HepG2 (cell line): Measurements from ENCODE around the gene ESYT2. TPM values are rescaled to one million over a fixed set of nuclear protein-coding genes. Genes with fewer than 3 reads are reported as not detected.

Experiments used
- ATAC-seq: fragments of 200-7000 bp; cut with Tn5 transposase; 3 replicates; pipeline ENCODE4 v1.9.1; 2020; ENCODE audit warnings: mild to moderate bottlenecking, moderate library complexity
- BruUV-seq: library from RNA; stranded (reverse); fragments of 400-500 nt; replicated peaks from 2 replicates; lab custom pipeline; 2021; lab: Mats Ljungman, UMichigan
- CTCF ChIA-PET: fragments of 300-600 bp; formaldehyde crosslinking; extraction: SDS; loops from one replicate; lab custom pipeline; 2021; ENCODE audit warnings: low total read pairs, inconsistent platforms, low intra/inter-chr PET ratio; lab: Yijun Ruan, JAX
- POLR2A ChIA-PET: fragments of 350-600 bp; sonication (Branson Sonifier 250); formaldehyde crosslinking; loops from one replicate; lab custom pipeline; 2020; ENCODE audit warnings: antibody characterized with exemption, inconsistent platforms; lab: Yijun Ruan, JAX
- DNase-seq: peaks from one replicate; pipeline ENCODE4 v3.0.0-alpha.2; 2015; ENCODE audit warnings: low spot score
- FAIRE-seq: peaks from 3 replicates; lab custom pipeline; 2011; peaks lifted over from hg19 to GRCh38; lab: Jason Lieb, UNC
- H2AFZ ChIP-seq: one replicate; pipeline ENCODE4 v1.6.1; 2011; ENCODE audit warnings: low read length, inconsistent platforms
- H3K27ac ChIP-seq: fragments of 300-600 bp; 3 replicates; pipeline ENCODE4 v1.8.0; 2011; ENCODE audit warnings: mixed run types, mild to moderate bottlenecking, mixed read lengths, low read length, inconsistent platforms; ENCODE audit not compliant: insufficient read depth; ENCODE audit errors: extremely low read length
- H3K27me3 ChIP-seq, 2 experiments: fragments of 200-600 bp in 1 of 2; 2 replicates in 1 of 2; 3 replicates in 1 of 2; pipeline versions ENCODE4 v1.6.0 to v1.8.0; 2011; ENCODE audit warnings: low read length in 2 of 2, mild to moderate bottlenecking in 2 of 2, moderate library complexity in 2 of 2, inconsistent platforms in 1 of 2; ENCODE audit not compliant: insufficient read depth in 2 of 2, control insufficient read depth in 1 of 2
- H3K36me3 ChIP-seq, 2 experiments: fragments of 200-600 bp in 1 of 2; replicated peaks in 1 of 2; 2 replicates in 1 of 2; 3 replicates in 1 of 2; pipeline versions ENCODE4 v1.5.1 to v1.8.0; 2011; ENCODE audit warnings: low read length in 2 of 2, inconsistent platforms in 1 of 2; ENCODE audit not compliant: insufficient read depth in 2 of 2, control insufficient read depth in 1 of 2
- H3K4me1 ChIP-seq: 2 replicates; pipeline ENCODE4 v1.5.1; 2012; ENCODE audit warnings: low read length, inconsistent platforms; ENCODE audit not compliant: insufficient read depth
- H3K4me2 ChIP-seq: 2 replicates; pipeline ENCODE4 v1.6.0; 2011; ENCODE audit warnings: low read depth, low read length, inconsistent platforms
- H3K4me3 ChIP-seq, 3 experiments: fragments of 200-600 bp in 1 of 3; sonication (generic), shearing (Covaris generic) in 1 of 3; replicated peaks in 1 of 3; 2 replicates each; pipeline ENCODE4 v1.5.1; 2011 to 2016; ENCODE audit warnings: low read length in 3 of 3, inconsistent platforms in 2 of 3, low read depth in 2 of 3, mild to moderate bottlenecking in 2 of 3, control low read depth in 1 of 3, mixed read lengths in 1 of 3; ENCODE audit not compliant: insufficient read depth in 1 of 3
- H3K79me2 ChIP-seq: one replicate; pipeline ENCODE4 v1.6.1; 2011; ENCODE audit warnings: low read length, inconsistent platforms; ENCODE audit not compliant: insufficient read depth
- H3K9ac ChIP-seq: 2 replicates; pipeline ENCODE4 v1.6.0; 2011; ENCODE audit warnings: mild to moderate bottlenecking, low read depth, low read length, inconsistent platforms; ENCODE audit not compliant: insufficient read depth
- H3K9me3 ChIP-seq: 2 replicates; pipeline ENCODE4 v1.5.1; 2012; ENCODE audit warnings: mild to moderate bottlenecking, low read length
- H4K20me1 ChIP-seq: 2 replicates; pipeline ENCODE4 v1.6.0; 2011; ENCODE audit warnings: inconsistent platforms, mild to moderate bottlenecking, low read length, moderate library complexity; ENCODE audit not compliant: insufficient read depth
- ARNT ChIP-seq: fragments of 450-650 bp; IDR thresholded peaks from 2 replicates; pipeline ENCODE4 v1.6.1; 2017
- CAMTA2 ChIP-seq: sonication (generic); formaldehyde crosslinking; IDR thresholded peaks from 2 replicates; pipeline ENCODE4 v1.4.0; 2020; ENCODE audit warnings: mild to moderate bottlenecking, missing genetic modification reagents, borderline replicate concordance
- HOXA5 ChIP-seq: sonication (generic); formaldehyde crosslinking; IDR thresholded peaks from 2 replicates; pipeline ENCODE4 v1.4.0; 2020; ENCODE audit warnings: missing genetic modification reagents
- KMT2A ChIP-seq: sonication (generic); formaldehyde crosslinking; IDR thresholded peaks from 2 replicates; pipeline ENCODE4 v1.4.0; 2020; ENCODE audit warnings: missing genetic modification reagents
- MED1 ChIP-seq: sonication (generic); formaldehyde crosslinking; IDR thresholded peaks from 2 replicates; pipeline ENCODE4 v1.4.0; 2020; ENCODE audit warnings: missing genetic modification reagents
- MNT ChIP-seq: fragments of 450-650 bp; IDR thresholded peaks from 2 replicates; pipeline ENCODE4 v1.6.1; 2016
- RBAK ChIP-seq: sonication (generic); formaldehyde crosslinking; IDR thresholded peaks from 2 replicates; pipeline ENCODE4 v1.5.1; 2020; ENCODE audit warnings: mild to moderate bottlenecking, missing genetic modification reagents
- RFX1 ChIP-seq: fragments of 450-650 bp; IDR thresholded peaks from 2 replicates; pipeline ENCODE4 v1.6.1; 2017
- SNAI1 ChIP-seq: sonication (generic); formaldehyde crosslinking; IDR thresholded peaks from 2 replicates; pipeline ENCODE4 v1.5.0; 2020; ENCODE audit warnings: mild to moderate bottlenecking, missing genetic modification reagents, borderline replicate concordance
- SOX5 ChIP-seq: IDR thresholded peaks from 2 replicates; pipeline ENCODE4 v1.6.1; 2016; ENCODE audit warnings: borderline replicate concordance
- THYN1 ChIP-seq: sonication (generic); formaldehyde crosslinking; IDR thresholded peaks from 2 replicates; pipeline ENCODE4 v1.8.1; 2023; ENCODE audit warnings: low read depth, mild to moderate bottlenecking, moderate library complexity, missing genetic modification reagents, borderline replicate concordance
- ZNF232 ChIP-seq: sonication (generic); formaldehyde crosslinking; IDR thresholded peaks from 2 replicates; pipeline ENCODE4 v1.4.0; 2020; ENCODE audit warnings: missing genetic modification reagents, borderline replicate concordance
- ZNF660 ChIP-seq: sonication (generic); formaldehyde crosslinking; IDR thresholded peaks from 2 replicates; pipeline ENCODE4 v1.5.1; 2020; ENCODE audit warnings: mild to moderate bottlenecking, low read depth, missing genetic modification reagents, borderline replicate concordance
- ZNF672 ChIP-seq: sonication (generic); formaldehyde crosslinking; IDR thresholded peaks from 2 replicates; pipeline ENCODE4 v1.8.1; 2022; ENCODE audit warnings: missing genetic modification reagents
- ZNF713 ChIP-seq: sonication (generic); formaldehyde crosslinking; IDR thresholded peaks from 2 replicates; pipeline ENCODE4 v1.4.0; 2020; ENCODE audit warnings: mild to moderate bottlenecking, missing genetic modification reagents
- ZSCAN22 ChIP-seq: sonication (generic); formaldehyde crosslinking; IDR thresholded peaks from 2 replicates; pipeline ENCODE4 v1.4.0; 2020; ENCODE audit warnings: mild to moderate bottlenecking, missing genetic modification reagents
- WGBS: methylation state at CpG from one replicate; pipeline ENCODE4 v1.1.6; 2017; ENCODE audit warnings: low lambda C conversion rate; 5-methylcytosine and 5-hydroxymethylcytosine counted together
- in situ Hi-C: cut with HindIII; loops from 2 replicates; pipeline ENCODE4 v1.10.0; 2017; ENCODE audit warnings: low pct_unique_long_range_greater_than_20kb; ENCODE audit not compliant: extremely low pct_ligation_motif_present
- intact Hi-C: fragments of 100-400 bp; cut with micrococcal nuclease; formaldehyde crosslinking; loops from one replicate; pipeline ENCODE4 v1.10.0; 2022; ENCODE audit not compliant: unreplicated experiment
- polyA plus RNA-seq, 8 experiments: library from polyadenylated mRNA; depleted of rRNA in 3 of 8; stranded (reverse) in 7 of 8; unstranded in 1 of 8; fragments of >200 nt; fragmentation: Illumina TruSeq in 4 of 8; extraction: Trizol in 4 of 8; gene quantifications; 2 replicates each; pipeline versions ENCODE4 v1.2.1 to v1.2.3, GENCODE V29; 2011 to 2016; ENCODE audit warnings: low read depth in 4 of 8, missing spikeins in 1 of 8, mixed read lengths in 1 of 8; ENCODE audit not compliant: insufficient read depth in 1 of 8
- total RNA-seq, 5 experiments: library from RNA; depleted of rRNA; stranded (reverse); fragments of >200 nt; fragmentation: Illumina TruSeq; extraction: Trizol; gene quantifications; 2 replicates each; pipeline ENCODE4 v1.2.3, GENCODE V29; 2016; ENCODE audit warnings: low read depth in 1 of 5
- TF ChIP-seq, protein P1 (sequence below): sonication (generic); formaldehyde crosslinking; conservative IDR thresholded peaks from 2 replicates; pipeline ENCODE4 v1.4.0; 2020; ENCODE audit warnings: missing genetic modification reagents
- TF ChIP-seq, protein P2 (sequence below): sonication (generic); formaldehyde crosslinking; IDR thresholded peaks from 2 replicates; pipeline ENCODE4 v1.8.0; 2022; ENCODE audit warnings: low read depth, missing genetic modification reagents

The ESYT2 gene
- total and polyA plus RNA-seq, 2 of the 13 experiments (the other 11 are each of a cell fraction or from before 2014, with no cell fraction given) = 28.5 to 37.3 TPM

DNA sequence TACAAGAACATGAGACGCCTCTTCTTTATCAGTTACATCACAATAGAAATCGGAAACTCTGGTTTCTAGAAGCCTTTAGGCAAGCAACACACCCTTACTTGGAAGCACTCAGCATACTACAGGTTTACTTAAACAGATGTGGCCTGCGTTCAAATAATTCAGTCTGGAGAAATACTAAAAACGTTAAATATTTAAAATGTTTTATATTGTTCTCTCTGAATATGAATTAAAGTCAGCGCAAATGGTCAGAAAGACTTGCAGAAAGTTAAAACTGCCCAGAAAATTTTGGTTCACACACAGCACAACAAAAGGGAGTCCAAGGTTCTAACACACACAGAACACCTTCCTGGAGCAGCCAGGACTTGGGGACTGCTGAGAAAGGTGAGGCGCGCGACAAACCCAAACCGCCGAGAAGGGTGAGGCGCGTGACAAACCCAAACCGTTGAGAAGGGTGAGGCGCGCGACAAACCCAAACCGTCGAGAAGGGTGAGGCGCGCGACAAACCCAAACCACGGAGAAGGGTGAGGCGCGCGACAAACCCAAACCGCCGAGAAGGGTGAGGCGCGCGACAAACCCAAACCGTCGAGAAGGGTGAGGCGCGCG, 25.8 kb downstream of the ESYT2 start:
- BruUV-seq = no TSS peak
- CTCF ChIA-PET = no interaction called here
- ATAC-seq = no peak

More for the DNA sequence above, 25.8 kb downstream of the ESYT2 start:
- Histone ChIP-seq H3K4me2 (no peak overlapping the region), H3K36me3 (peaks cover 0 to 17% of the 10 kb centered on the region in 2 experiments; a peak in 2 of 5 replicates), H3K27me3 (no peaks in the 10 kb centered on the region), H2AFZ (no peak overlapping the region), H3K27ac (no peak overlapping the region), H3K79me2 (peaks cover 44% of the 10 kb centered on the region), H3K9me3 (no peaks in the 10 kb centered on the region), H3K4me1 (no peaks in the 10 kb centered on the region), H3K4me3 (no peak overlapping the region), H4K20me1 (peaks cover 9% of the 10 kb centered on the region; the same call in 1 of the 2 replicates), H3K9ac (no peak overlapping the region)
- 97% methylated on average over 35 of the region's 35 CpGs for WGBS
- in situ Hi-C loops (no loop called here), intact Hi-C loops (no loop called here)
- DNase-seq = no peak
- FAIRE-seq = no peak
- TF ChIP-seq ZNF232 (CRISPR knock-in tag) (no peak), THYN1 (no peak), SOX5 (CRISPR knock-in tag) (no peak), RFX1 (no peak), ZNF660 (CRISPR knock-in tag) (no peak), SNAI1 (no peak), ZNF713 (CRISPR knock-in tag) (no peak), MNT (no peak), ZSCAN22 (CRISPR knock-in tag) (no peak), CAMTA2 (no peak), RBAK (no peak), HOXA5 (CRISPR knock-in tag) (no peak), KMT2A (CRISPR knock-in tag) (no peak), ARNT (no peak), ZNF672 (CRISPR knock-in tag) (no peak), MED1 (CRISPR knock-in tag) (no peak)
- TF ChIP-seq, protein P1, sequence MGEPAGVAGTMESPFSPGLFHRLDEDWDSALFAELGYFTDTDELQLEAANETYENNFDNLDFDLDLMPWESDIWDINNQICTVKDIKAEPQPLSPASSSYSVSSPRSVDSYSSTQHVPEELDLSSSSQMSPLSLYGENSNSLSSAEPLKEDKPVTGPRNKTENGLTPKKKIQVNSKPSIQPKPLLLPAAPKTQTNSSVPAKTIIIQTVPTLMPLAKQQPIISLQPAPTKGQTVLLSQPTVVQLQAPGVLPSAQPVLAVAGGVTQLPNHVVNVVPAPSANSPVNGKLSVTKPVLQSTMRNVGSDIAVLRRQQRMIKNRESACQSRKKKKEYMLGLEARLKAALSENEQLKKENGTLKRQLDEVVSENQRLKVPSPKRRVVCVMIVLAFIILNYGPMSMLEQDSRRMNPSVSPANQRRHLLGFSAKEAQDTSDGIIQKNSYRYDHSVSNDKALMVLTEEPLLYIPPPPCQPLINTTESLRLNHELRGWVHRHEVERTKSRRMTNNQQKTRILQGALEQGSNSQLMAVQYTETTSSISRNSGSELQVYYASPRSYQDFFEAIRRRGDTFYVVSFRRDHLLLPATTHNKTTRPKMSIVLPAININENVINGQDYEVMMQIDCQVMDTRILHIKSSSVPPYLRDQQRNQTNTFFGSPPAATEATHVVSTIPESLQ (CRISPR knock-in tag) = no peak
- TF ChIP-seq, protein P2, sequence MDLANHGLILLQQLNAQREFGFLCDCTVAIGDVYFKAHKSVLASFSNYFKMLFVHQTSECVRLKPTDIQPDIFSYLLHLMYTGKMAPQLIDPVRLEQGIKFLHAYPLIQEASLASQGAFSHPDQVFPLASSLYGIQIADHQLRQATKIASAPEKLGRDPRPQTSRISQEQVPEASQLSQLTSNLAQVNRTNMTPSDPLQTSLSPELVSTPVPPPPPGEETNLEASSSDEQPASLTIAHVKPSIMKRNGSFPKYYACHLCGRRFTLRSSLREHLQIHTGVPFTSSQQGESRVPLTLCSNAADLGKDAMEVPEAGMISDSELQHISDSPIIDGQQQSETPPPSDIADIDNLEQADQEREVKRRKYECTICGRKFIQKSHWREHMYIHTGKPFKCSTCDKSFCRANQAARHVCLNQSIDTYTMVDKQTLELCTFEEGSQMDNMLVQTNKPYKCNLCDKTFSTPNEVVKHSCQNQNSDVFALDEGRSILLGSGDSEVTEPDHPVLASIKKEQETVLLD = no peak
- POLR2A ChIA-PET = no interaction called here
